ENCODE results near the gene IQCK.
"Not testable (repeated sequence)": the region's sequence is repeated elsewhere in the genome, so short reads cannot be mapped to it uniquely, and the experiment has no call there.

The IQCK gene

DNA sequence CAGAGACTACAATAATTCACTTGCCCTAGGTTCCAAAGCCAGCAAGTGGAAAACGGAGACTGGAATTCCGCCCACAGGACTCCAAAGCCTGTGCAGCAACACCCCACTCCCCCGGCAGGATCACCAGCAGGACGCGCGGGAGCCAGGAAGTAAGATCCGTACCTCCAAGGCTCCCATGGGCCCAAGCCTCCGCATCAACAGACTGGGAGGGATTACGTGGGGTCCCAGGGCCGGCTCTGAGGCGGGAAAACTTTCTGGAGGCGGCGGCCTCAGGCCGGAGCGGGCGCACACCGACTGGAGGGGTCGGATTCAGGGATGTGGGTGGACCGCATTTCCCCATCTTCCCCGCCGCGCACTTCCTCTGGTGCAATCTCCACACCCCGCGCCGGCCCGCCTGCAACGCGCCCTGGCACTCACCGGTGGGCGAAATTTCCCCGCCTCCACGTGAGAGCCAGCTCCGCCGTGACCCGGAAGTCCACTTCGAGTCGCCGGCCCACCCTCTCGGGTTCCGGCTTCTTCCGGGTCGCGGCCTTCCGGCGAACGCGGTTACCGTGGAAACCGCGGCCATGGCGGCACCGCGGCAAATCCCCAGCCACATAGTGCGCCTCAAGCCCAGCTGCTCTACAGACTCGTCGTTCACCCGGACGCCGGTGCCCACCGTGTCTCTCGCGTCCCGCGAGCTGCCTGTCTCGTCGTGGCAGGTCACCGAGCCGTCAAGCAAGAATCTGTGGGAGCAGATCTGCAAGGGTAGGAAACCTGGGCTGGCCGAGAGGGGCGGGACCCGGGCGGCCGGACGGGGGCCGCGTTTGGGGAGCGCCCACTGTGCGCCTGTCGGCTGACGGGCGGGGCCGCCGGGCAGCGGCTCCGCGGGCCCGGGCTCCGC is at the start of gene IQCK, which contains the start of gene KNOP1:
Gene IQCK (plus strand): TSS at position 531 of the 883 bp plus-strand sequence. CDS start 36 bp downstream, at position 567.
Gene KNOP1 (minus strand): TSS at position 487 of the 883 bp plus-strand sequence. CDS start 3,192 bp downstream, outside the sequence.
- peak; percentile 88 for DNase-seq

- DNase-seq, result no peak
Observed at GRCh38 chr16:19672378-19672777, 45.7 kb upstream of the IQCK start.

- no peak for DNase-seq
Observed at GRCh38 chr16:19674485-19674884, 43.6 kb upstream of the IQCK start.

GRCh38 chr16:19677402-19677801 is 40.7 kb upstream of the IQCK start:
- DNase-seq, result no peak

GRCh38 chr16:19678804-19679203 is 39.3 kb upstream of the IQCK start:
- DNase-seq, result no peak

DNA sequence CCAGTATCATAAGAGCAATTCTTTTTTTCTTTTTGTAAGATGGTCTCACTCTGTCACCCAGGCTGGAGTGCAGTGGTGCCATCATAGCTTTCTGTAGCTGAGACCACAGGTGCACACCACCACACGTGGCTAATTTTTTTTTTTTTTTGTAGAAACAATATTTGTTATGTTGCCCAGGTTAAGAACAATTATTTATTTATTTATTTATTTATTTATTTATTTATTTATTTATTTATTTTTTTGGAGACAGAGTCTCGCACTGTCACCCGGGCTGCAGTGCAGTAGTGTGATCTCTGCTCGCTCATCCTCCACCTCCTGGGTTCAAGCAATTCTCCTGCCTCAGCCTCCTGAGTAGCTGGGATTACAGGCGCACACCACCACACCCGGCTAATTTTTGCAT is 38.8 kb upstream of the IQCK start:
- not testable (repeated sequence) for DNase-seq

GRCh38 chr16:19680881-19681340 is 37.2 kb upstream of the IQCK start:
- DNase-seq, result no peak

DNA sequence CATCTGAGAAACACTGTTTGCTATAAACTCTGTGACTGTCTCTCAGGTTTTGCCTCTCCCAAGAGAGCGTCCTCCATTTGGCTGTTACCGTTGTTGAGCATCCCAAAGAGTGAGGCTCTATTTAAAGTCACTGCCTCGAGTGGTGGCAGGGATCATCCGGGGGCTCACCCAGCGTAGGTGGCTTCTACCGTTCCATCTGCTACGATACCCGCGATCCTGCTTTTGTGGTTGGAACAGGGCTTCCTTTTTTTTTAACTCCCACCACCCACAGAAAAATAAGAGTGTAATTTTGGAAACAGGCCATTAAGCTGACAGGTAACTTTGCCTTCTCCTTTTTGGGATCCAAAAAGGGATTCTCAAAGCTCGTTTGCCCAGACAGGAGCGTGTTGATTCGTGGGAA is 36.4 kb upstream of the IQCK start:
- DNase-seq, result no peak

DNA sequence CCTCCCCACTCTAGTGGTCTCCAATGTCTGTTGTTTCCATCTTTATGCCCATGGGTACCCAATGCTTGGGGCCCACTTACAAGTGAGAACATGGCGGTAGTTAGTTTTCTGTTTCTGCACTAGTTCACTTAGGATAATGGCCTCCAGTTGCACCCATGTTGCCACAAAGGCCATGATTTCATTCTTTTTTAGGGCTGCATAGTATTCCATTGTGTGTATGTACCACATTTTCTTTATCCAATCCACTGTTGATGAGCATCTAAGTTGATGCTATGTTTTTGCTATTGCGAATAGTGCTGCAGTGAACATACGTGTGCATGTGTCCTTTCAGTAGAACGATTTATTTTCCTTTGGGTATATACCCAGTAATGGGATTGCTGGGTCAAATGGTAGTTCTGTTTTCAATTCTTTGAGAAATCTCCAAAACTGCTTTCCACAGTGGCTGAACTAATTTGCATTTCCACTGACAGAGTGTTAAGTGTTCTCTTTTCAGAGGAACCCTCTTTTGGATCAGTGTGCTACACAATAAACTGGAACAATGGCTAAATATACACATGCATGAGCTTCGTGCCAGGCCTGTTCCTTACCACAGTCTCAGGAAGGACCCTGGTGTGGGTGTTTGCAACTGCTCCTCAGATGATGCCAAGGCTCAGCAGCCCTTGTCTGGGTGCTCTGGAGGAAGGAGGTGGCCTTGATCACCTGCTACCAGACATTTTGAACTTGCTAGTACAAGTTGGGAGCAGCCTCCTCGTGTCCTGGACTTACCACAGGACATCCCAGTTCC is 34.4 kb upstream of the IQCK start:
- DNase-seq, result no peak

GRCh38 chr16:19685176-19685575 is 32.9 kb upstream of the IQCK start:
- DNase-seq, result no peak

- DNase-seq, result no peak
Observed at GRCh38 chr16:19687279-19687678, 30.8 kb upstream of the IQCK start.

DNA sequence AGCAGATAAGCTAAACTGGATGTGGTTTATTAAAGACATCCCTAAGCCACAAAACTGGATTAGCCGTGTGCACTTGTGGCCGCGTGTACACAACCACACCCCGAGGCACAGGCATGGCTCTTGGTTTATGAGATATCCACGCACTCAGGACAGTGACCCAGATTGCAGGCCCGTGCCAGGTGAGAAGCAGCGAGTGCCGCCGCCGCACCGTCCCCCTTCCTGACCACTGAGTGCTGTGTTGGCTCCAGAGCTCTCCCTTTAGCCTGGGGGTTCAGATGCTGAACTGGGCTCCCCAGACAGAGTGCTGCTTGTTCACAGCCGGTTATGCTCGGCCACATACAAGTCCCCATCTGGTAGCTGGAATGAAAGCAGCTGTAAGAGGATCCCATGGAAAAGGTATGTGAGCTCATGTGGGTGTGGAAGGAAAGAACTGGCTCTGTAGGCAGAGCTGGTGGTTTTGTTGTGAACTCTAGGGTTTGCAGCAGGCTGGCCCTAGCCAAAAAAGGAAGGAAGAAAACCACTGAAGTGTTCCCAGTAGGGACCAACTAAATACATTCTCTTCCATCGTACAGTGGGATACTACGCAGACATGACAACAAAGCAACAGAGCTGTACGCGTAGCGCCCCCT is 29.6 kb upstream of the IQCK start:
- no peak for DNase-seq

DNA sequence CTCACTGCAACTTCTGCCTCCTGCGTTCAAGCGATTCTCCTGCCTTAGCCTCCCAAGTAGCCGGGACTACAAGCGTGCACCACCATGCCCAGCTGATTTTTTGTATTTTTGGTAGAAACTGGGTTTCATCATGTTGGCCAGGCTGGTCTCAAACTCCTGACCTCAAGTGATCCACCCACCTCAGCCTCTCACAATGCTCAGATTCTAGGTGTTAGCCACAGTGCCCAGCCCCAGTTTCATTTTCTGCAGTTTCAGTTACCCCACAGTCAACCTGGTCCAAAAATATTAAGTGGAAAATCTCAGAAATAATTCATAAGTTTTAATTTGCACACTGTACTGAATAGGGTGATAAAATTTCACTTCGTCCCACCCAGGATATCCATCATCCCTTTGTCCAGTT is 28.7 kb upstream of the IQCK start:
- no peak for DNase-seq

DNA sequence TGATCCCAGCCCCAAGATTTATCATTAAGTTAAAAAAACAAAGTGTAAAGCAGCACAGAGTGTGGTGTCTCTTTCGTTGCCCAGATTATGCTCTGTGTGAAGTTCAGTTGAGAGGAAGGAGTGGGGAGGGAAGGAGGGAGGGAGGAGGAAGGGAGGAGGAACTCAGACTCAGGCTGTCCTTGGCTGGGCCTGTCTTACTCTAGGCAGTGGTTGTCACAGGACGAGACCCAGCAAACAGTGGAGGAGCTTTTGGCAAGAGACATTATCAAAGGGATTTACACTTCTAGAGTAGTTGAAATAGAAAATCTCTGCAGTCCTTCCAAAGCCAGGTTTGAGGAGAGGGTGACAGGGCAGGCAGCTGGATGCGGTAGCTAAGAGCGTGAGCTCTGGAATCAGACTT is 27.9 kb upstream of the IQCK start:
- no peak for DNase-seq

DNA sequence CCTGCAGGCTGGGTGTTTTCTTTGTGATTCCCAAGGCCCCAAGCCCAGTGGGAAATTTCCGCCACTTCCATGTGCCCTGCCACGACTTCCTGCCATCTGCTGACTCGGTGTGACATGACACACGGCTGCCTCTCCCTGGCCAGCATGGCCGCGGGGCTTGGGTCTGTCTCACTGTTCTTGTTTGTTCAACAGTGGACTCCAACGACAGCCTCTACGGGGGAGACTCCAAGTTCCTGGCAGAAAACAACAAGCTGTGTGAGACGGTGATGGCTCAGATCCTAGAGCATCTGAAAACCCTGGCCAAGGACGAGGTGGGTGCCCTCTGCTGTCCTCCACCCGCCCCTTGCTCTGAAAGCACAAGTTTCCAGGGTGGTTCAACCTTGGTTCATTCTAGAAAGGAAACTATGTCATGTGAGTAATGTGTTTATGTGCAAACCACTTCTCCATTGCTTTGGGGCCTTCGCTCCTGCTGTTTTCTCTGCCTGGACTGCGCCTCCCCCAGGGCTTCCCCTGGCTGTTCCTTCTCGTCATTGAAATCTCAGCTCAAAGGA is 26.8 kb upstream of the IQCK start:
- DNase-seq, result no peak

GRCh38 chr16:19694989-19695388 is 23.1 kb upstream of the IQCK start:
- DNase-seq, result no peak

DNA sequence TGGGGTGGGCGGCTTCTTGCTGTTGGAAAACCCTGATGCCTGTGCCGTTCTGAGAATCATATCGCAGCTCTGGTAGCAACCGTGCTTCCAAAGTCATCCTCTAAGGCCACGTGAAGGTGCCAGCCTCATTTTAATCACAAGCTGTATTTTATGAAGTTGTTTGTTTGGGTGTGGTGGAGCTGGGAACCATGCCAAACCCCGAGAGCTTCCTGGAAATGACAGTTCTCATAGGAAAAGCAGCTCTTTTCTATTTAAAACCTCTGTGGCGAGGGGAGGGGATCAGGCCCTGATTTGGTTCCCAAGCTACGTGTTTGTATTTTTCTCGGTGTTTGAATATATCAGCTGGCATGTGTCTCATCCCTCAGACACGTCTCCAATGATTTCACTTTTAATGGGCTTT is 21.7 kb upstream of the IQCK start:
- peak; percentile 59 for DNase-seq

- peak; percentile 56 for DNase-seq
Observed at GRCh38 chr16:19696961-19697360, 21.1 kb upstream of the IQCK start.

- DNase-seq, result no peak
Observed at GRCh38 chr16:19697756-19698318, 20.2 kb upstream of the IQCK start.

GRCh38 chr16:19698480-19699465 is 19.3 kb upstream of the IQCK start:
- no peak for DNase-seq

- no peak for DNase-seq
Observed at GRCh38 chr16:19699472-19699871, 18.6 kb upstream of the IQCK start.

Measured in NCI-H1436 (cell line).